HPDE6-E6E7 (cell line): Measurements from ENCODE around the gene TBC1D3B.
"Not testable (repeated sequence)": the region's sequence is repeated elsewhere in the genome, so short reads cannot be mapped to it uniquely, and the experiment has no call there.

Experiments
- DNase-seq: peaks from one replicate; pipeline ENCODE4 v3.0.0; 2011; ENCODE audit warnings: missing footprints; ENCODE audit errors: extremely low spot score

TBC1D3B gene

DNA sequence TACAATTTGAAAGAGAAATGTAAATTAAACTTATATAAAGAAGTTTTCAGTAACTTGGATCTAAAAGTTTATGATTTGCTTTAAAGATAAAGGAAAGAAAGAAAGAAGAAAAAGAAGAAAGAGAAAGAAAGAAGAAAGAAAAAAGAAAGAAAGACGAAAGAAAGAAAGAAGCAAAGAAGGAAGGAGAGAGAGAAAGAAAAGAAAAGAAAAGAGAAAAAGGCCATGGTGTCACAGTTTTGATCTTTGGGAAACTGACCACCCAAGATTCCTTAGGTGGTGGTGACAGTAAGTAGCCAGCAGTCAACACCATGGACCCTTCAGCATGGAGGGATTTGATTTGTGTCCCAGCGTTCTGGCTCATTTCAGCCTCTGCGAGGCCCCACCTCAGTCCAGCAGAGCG is 24.7 kb upstream of the TBC1D3B start:
- not testable (repeated sequence) for DNase-seq

DNA sequence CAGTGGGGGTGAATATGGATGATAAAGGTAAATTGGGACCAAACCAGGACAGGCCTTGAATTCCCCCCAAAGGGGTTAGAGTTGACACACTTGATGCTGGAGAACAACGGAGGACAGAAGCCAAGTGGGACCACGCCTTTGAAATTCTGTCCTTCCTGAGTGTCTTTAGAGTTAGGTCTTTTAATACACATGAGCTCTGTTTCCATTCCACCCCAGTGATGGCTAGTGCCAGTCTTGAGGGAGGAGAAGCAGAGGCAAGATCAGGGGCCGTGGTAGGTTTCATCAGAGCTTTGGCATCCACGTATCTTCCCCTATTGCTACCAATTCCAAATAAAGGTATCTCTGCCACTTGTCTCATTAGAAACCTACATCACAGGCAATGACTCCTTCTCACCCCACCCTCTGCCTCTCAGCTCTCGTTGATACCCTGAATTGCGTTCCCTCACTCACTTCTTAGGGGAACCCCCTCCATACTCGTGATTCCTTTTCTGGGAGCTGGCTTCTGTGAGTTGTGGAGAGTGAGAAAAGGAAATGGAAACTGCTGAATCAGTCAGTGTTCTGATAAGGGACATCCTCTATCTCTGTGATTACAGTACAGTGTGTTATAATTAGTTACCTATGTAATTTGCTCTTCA is 22.5 kb upstream of the TBC1D3B start:
- no peak for DNase-seq

DNA sequence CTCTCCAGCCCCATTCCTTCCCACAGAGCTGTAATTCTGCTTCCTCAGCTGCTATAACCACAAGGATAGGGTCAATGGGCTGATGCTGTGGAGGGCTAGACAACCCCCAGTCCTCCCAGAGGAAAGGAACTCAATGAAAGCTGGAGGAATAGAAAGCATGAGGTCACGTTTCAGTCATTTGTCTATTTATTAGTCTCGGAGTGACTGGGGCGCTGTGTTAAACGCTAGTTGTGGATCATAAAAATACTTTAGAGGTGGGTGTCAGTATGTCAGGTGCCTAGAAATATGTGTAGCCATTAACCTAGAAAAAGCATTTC is 20.9 kb upstream of the TBC1D3B start:
- no peak for DNase-seq

DNA sequence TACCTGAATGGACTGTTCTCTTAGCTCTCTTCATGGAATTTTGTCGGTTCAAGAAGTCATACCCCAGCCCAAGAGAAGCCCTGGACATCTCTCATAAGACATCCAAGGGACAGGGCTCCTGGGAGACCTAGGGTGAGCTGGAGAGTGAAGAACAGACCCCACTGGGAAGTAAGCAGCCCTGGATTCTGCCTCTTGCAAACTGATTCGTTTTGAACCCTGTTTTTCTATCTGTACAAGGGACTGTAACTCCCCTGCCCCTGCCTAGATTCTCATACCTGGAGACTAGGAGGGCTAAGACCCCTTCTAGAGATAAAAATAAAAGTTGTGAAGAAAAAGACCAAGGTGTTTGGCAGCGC is 19.7 kb upstream of the TBC1D3B start:
- DNase-seq = no peak

DNA sequence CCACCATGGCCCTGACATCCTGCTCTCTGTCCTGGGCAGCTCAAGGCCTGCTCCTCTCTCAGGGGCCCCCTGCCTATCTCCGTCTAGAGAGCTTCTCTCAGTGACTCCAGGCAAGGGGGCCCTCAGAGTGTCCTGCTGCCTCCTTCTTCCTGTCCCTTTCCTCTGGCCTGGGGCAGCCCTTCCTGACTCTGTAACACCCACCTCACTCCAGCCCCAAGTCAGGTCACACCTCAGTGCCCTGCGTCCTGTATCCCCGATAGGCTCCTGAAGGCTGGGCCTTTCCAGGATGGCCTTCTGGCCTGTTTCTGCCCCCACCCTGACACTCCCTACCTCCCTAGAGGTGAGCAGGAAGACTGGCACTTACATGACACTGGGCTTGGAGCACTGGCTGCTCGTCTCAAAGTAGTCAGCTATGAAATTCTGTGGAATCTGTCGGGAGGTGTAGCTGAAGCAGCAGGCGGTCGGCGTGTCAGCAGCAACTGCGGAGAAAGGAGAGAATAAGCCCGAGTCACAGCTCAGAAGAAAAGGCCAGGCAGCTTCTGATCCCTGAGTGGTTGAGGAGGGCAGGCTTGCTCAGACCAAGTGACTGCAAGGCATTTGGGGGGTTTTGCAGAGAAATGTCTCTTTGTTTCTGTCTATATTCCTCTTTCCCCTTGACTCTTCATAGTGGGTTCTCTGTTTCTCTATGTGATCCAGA is 19.1 kb upstream of the TBC1D3B start:
- DNase-seq = no peak

DNA sequence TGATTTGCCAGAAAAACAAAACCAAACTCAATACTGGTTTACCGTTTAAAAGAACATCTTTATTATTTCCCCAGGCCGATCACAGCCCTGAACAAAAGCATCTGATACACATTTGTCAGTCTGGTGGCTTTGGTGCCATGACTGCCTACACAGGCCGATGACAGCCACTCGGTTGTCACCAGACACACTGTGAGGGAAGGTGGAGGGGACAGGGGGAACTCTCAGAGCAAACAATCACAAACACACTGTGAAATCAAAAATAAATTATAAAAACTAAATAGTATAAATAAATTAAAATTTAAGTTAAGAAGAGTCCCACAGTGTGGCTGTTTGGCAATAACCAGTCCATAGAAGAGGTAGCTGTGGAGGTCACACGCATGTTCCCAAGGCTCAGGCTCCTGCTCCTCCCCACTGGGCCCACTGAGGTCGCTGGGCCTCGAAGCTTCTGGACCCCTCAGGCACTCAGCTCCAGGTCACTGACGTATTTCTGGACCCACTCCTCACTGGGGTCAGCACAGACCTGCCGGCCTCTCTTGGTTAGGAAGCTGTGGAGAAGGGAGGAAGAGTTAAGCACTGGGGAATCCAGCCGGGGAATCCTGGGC is 18.5 kb upstream of the TBC1D3B start:
- not testable (repeated sequence) for DNase-seq

DNA sequence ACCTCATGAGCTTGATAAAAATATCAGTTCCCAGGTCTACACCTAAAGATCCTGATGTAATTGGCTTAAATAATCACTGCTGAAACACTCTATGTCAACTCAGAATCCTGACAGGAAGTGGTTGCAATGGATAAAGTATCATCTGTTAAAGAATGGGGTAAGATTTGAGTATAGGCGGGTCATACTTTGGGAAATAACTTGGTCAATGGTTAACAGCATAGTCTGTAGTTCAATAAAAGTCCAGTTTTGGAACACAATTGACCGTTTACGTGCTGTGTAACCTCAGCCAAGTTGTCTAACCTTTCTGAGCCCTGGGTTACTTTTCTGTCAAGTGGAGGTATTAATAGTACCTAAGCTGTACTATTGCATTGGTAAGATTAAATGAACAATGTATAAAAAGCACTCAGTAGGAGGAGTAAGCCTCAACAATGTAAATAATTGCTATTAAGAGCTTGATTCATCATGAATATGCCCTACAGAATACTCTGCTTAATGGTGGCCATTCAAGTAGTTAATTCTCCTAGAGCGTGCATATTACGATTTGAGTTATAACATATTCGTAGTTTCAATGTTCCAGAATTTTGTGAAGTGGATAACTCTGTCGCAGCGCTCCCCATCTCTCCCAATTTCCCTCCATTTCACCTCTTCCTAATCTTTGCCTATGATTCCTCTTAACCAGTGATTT is 17.9 kb upstream of the TBC1D3B start:
- DNase-seq = not testable (repeated sequence)

DNA sequence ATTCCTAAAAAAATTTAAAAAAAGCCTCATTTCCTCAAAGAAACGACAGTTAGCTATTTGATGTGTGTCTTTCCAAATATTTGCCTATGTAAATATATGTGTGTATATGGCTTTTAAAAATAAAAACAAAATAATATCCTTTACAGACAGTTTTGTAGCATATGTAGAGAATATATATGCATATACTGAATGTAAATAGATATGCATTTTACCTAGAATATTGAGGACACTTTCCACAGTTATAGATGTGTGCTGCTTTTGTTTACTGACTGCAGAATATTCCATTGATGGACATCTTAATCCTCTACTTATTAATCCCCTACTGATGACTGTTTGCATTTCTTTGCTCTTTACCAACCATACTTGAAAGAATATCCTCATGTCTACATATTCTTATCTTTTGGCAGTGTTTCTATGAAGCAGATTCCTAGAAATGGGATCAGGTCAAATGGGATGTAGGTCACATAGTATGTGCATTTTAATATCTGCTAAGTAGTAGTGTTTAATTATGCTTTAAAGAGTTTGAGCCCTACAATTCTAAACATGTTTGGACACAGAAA is 16.9 kb upstream of the TBC1D3B start:
- no peak for DNase-seq

DNA sequence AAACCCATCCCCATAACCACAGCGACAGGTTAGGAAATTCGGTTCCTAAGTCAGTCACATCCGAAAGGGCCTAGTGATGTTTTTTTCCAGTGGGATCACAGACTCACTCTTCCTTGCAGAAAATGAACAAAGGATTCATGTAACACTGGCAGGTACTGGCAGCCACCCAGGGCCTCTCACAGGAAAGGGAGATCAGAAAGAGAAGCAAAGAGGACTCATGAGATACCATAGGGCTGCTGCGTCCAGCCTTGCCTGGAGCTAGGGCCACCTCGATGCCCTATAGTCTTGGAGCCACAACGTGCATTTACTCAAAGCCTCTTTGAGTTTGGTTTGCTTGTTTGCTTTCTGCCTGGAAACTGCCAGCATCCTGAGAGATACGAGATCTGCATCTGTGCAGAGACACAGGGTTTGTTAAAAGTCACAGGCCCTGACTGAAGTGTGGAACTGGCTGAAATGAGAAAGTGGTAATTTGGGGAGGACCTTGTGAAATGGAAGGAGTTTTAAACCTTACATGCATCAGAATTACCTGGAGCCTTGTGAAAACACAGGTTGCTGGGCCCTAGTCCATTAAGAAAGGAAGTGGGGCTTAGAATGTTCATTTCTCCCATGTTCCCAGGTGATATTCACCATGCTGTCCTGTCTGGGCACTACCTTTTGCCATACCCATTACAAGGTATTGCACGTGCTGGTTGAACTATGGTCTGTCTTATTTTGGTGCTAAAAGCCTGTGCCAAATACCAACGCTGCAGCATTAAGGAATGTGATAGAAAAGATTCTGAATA is 14.3 kb upstream of the TBC1D3B start:
- DNase-seq = not testable (repeated sequence)

DNA sequence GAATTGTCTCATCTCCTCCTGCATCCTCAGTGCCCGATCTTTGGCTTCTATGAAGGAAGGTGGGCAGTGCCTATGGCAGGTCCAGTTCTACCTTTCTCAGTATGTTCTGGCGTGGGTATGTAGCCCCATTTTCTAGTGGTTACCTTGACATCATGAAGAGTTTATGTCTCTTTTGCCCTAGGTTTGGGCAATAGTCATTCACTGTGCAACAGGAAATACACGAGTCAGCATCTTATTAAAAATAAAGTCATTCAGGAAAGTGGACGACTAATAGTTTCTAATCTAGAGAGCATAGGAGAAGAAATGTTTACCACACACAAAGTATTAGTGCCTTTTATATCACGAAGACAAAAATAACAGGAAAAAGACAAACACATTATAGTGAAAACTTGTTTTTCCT is 13.6 kb upstream of the TBC1D3B start:
- DNase-seq = not testable (repeated sequence)

DNA sequence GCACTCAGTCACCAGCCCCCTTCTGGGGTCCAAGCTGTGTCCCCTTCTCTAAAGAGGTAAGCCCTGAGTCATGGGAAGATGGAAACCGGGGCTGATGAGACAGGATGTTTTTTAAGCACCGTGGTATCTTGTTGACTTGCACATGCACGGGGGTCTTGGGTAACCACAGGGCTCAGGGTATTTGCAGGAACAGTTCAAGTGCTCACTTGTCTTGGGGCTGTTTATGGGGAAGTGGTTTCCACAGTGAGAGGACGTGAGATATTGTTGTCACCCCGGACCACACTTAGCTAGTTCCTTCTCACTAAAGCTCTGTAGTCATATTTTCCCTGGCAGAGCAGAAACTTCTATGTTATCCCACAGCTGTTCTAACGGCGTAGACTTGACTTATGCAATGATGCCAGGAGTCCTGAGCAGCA is 12.5 kb upstream of the TBC1D3B start:
- no peak for DNase-seq

DNA sequence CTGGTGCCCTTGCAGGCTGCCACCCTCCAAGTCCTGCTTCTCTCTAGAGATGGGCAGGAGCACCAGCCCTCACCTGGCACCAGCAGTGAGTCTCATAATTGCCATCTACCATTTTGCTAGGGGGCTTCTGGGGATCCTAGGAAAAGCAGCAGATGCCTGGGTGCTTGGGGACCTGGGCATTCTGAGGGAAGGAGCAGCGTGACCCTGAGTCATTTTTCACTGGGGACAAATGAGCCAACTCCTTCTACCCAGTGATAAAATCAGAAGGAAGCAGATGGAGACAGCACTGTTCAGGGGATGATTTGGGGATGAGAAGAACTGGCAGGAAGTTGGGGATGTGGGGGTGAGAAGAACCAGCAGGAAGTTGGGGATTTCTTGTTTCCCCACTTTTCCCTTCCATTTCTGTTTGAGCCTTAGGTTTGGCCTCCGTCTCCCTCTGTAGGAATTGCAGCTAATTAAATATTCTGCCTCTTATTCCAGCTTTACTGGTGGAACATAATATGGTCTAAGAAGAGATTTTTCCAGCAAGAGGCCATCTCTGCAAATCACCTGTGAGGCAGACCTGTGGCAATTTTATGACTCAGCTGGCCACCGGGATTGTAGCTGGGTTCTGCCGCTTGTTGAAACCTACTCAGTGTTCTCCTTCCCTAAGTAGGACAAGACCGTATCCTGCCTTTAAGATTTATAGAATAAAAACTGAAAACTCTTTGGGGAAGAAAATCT is 11.7 kb upstream of the TBC1D3B start:
- not testable (repeated sequence) for DNase-seq

DNA sequence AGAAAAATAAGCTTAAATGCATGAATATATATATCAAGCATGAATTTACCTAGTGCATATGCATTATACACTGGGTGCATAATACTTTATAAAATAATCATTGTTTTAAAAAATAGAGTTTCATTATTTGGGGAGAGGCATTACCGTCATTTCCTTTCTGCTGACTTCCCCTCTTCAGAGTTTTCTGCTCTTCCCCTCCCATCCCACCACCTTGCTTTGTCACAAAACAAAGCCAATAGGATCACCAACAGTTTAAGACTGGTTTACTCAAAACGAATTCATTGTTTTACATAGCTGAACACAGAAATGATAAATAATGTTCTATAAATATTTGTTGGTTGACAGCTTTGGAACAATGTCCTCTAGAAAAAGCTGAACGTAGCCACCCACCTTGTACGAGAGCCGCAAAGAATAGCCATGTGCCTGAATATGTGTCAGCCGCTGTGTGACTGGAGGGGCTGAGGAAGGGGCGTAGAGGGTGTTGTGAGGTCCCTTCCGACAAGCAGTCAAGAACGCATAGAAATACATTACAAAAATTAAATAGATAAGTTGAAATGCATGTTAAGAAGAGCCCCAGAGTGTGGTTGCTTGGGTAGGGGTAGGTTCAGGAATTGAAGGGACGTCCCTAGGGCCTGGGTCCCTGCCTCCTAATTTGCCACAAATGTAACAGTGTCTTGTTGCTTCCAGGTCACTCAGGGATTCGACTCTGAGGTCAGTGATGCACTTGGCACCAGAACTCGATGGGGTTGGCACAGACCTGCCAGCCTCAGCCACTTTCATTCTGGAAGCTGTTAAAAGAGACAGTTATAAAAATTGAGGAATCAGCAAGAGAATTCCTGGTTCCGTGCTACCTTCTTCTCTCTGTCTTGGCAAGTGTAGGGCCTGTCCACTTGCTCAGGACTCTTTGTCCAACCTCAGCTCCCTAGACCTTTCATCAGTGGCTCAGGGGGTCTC is 10.7 kb upstream of the TBC1D3B start:
- DNase-seq = not testable (repeated sequence)

DNA sequence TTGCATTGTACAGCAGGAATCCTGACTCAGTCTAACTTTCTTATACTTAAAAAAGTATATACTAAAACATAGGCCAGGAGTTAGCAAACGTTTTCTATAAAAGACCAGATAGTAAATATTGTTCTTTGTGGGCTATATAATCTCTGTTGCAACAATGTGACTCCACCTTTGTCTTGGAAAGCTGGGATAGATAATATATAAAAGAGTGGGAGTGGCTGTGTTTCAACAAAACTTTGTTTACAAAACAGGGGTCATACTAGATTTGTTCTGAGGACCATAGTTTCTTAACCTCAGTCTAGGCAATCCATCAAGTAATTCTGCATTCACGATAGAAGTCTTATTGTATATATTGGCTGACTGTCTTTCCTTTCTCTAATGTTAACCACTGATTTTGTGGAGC is 9.0 kb upstream of the TBC1D3B start:
- no peak for DNase-seq

DNA sequence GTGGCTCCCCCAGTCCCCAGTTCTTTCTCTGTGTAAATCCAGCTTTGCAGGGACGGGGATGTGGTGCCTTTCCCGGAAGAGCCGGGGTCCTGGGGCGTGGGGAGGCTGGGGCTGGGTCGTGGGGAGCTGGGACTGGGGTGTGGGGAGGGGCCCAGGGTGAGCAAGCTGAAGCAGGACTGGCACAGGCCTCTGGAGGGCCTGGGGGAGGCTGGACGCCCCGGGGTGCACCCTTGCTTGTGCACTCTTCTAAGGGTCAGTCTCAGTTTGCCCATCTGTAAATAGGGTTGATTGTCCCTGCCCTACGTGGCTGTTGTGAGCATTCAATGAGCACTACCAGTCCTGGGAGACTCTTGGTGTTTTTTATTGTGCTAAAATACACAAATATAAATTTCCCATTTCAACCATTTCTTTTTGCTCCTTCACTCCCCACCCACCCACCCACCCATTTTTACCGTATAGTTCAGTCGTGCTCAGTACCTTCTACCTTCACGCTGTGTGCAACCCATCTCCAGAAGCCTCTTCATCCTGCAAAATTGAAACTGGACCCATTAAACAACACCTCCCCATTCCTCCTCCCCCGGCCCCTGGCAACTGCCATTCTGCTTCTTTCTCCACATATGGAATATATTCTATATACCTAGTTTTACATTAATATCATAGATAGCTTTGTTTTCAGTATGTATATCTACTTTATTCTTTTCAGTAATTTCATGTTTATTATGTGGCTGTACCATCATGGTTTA is 7.8 kb upstream of the TBC1D3B start:
- DNase-seq = no peak

DNA sequence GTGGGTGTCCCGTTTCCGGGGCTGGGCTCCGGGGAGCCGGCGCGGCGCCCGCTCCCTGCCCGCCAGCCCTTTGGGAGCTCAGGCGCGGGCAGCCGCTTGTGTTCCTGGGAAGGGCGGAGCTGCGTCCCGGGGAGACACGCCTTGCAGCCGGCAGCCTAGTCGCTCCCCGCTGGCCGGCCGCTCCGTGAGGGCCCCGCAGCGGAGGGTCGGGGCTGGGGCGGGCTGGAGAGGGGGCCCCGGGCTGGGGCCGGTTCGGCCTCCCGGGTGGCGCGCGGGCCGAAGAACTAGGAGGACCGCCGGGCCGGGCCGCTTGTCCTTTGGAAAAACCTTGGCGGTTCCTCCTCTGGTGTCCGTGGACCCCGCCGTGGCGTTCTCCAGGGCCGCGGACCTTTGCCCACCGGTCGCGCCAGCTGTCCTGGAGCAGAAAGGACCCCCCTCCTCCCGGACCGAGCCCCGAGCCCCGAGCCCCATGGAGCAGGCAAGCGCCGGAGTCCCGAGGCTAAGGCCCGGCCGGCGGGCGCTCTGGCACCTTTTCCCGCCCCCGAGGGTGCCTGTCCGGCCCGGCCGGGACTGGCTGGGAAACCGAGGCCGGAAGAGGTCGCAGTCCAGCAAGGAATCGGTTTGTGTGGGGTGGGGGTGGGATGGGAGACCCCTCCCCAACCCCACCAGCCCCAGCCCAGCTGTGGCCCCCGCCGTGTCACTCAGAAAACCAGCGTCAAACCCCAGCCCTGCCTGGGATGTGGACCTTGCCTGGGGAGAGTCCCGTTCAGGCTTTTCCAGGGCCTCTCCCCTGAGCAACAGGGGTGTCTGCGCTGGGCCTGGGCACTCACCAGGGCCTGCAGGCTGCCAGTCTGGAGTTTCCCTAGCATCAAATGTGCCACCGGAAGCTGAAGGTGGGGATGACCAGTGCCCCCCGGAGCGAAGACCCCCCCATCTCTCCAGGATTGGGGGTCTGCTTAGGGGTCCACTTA is 6.8 kb upstream of the TBC1D3B start:
- peak; percentile 72 for DNase-seq

DNA sequence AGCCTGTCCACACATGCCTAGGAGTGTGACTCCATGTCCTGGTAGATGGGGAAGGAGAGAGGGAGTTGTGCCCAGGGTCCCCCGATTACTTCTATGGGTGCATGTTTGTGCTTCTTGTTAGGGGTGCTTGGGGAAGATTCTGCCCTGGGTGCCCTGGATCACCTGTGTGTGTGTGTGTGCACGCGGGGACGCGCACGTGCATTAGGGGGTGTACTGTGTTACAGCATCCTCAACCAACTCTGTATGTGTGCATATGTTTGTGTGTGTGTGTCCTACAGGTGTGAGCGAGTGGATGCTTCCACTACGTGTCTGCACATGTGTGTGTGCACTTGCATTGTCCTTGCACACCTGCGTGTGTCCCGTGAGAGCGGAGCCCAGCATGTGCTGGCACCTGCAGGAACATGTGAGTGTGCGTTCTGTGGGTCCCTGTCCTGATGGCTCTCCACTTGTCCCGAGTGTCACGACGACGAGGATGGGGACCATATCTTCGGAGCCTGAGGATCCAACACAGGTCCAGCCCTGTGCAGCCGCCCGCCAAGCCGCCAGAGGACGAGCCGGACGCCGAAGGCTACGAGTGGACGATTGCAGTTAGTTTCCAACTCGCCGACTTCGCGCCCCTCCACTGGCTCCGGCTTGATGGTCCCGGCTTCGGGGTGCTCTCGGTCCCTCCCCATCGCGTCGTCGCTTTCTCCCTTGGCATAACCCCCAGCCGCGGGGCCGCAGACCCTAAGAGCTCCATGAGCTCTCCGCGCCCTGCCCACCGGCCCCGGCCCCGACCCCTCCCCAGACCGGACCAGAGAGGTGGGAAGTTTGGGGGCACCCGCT is 6.0 kb upstream of the TBC1D3B start:
- DNase-seq = no peak
